Neural cell (in vitro differentiated cells): ENCODE data around the gene CFAP20DC. TPM values are rescaled to one million over a fixed set of nuclear protein-coding genes. Genes with fewer than 3 reads are reported as not detected.

Source experiments
- H2AFZ ChIP-seq: fragments of 200-600, 300-800 bp; sonication (generic), shearing (Covaris generic); 2 replicates; pipeline ENCODE4 v1.6.0; 2014; ENCODE audit warnings: low read depth, mild to moderate bottlenecking, antibody characterized with exemption, low read length, moderate library complexity
- H3F3A ChIP-seq: fragments of 200-600 bp; shearing (Covaris generic); 2 replicates; pipeline ENCODE4 v1.6.1; 2016; ENCODE audit warnings: mild to moderate bottlenecking, moderate library complexity, mixed read lengths, antibody characterized with exemption, low read length; ENCODE audit not compliant: insufficient read depth, poor library complexity, severe bottlenecking
- H3K27ac ChIP-seq: fragments of 200-600, 300-800 bp; sonication (generic), shearing (Covaris generic); 2 replicates; pipeline ENCODE4 v1.5.1; 2014; ENCODE audit warnings: mild to moderate bottlenecking, low read length, moderate library complexity
- H3K27me3 ChIP-seq: fragments of 300-800, 200-600 bp; sonication (generic), shearing (Covaris generic); 2 replicates; pipeline ENCODE4 v1.6.0; 2014; ENCODE audit warnings: mild to moderate bottlenecking, low read depth, low read length, moderate library complexity; ENCODE audit not compliant: insufficient read depth
- H3K36me3 ChIP-seq: fragments of 300-800, 200-600 bp; sonication (generic), shearing (Covaris generic); 2 replicates; pipeline ENCODE4 v1.5.1; 2014; ENCODE audit warnings: mild to moderate bottlenecking, antibody characterized with exemption, low read length, moderate library complexity; ENCODE audit not compliant: insufficient read depth
- H3K4me2 ChIP-seq: fragments of 300-800, 200-600 bp; sonication (generic), shearing (Covaris generic); 2 replicates; pipeline ENCODE4 v1.6.0; 2014; ENCODE audit warnings: mild to moderate bottlenecking, low read length
- H3K4me3 ChIP-seq: fragments of 300-800, 200-600 bp; sonication (generic), shearing (Covaris generic); 2 replicates; pipeline ENCODE4 v1.5.1; 2014; ENCODE audit warnings: mild to moderate bottlenecking, low read length, moderate library complexity
- H3K79me2 ChIP-seq: fragments of 200-600 bp; shearing (Covaris generic); replicated peaks from 2 replicates; pipeline ENCODE4 v1.6.0; 2014; ENCODE audit warnings: mild to moderate bottlenecking, low read length, moderate library complexity; ENCODE audit not compliant: insufficient read depth
- H3K9ac ChIP-seq: fragments of 300-800, 200-600 bp; sonication (generic), shearing (Covaris generic); 2 replicates; pipeline ENCODE4 v1.6.1; 2016; ENCODE audit warnings: mild to moderate bottlenecking, low read length, mixed read lengths
- H3K9me2 ChIP-seq: fragments of 200-600 bp; shearing (Covaris generic); 2 replicates; pipeline ENCODE4 v1.6.1; 2016; ENCODE audit warnings: mild to moderate bottlenecking, low read length, mixed read lengths; ENCODE audit not compliant: insufficient read depth
- H3K9me3 ChIP-seq: fragments of 200-600, 300-800 bp; sonication (generic), shearing (Covaris generic); 2 replicates; pipeline ENCODE4 v1.6.1; 2016; ENCODE audit warnings: mild to moderate bottlenecking, mixed run types, low read length, moderate library complexity, mixed read lengths
- H4K20me1 ChIP-seq: fragments of 200-600 bp; shearing (Covaris generic); 2 replicates; pipeline ENCODE4 v1.6.1; 2016; ENCODE audit warnings: mild to moderate bottlenecking, mixed run types; ENCODE audit not compliant: insufficient read depth
- CTCF ChIP-seq: fragments of 450-650 bp; IDR thresholded peaks from 2 replicates; pipeline ENCODE4 v1.5.1; 2014; ENCODE audit warnings: antibody characterized with exemption, mild to moderate bottlenecking, moderate library complexity; ENCODE audit not compliant: poor library complexity, severe bottlenecking
- EP300 ChIP-seq: fragments of 450-650 bp; conservative IDR thresholded peaks from 2 replicates; pipeline ENCODE4 v1.6.1; 2014; ENCODE audit warnings: antibody characterized with exemption, mild to moderate bottlenecking, moderate library complexity; ENCODE audit not compliant: poor library complexity, severe bottlenecking
- EZH2 ChIP-seq: fragments of 200-600, 300-800 bp; shearing (Covaris generic), sonication (generic); IDR thresholded peaks from 2 replicates; pipeline ENCODE4 v1.6.1; 2014; ENCODE audit warnings: antibody characterized with exemption, low read length, borderline replicate concordance, mild to moderate bottlenecking; ENCODE audit not compliant: insufficient read depth, poor library complexity, severe bottlenecking
- MXI1 ChIP-seq: fragments of 450-650 bp; conservative IDR thresholded peaks from 2 replicates; pipeline ENCODE4 v1.6.1; 2014; ENCODE audit warnings: antibody characterized with exemption, mild to moderate bottlenecking; ENCODE audit not compliant: poor library complexity, severe bottlenecking
- POLR2AphosphoS5 ChIP-seq: IDR thresholded peaks from 2 replicates; pipeline ENCODE4 v1.6.1; 2012
- RAD21 ChIP-seq: fragments of 450-650 bp; conservative IDR thresholded peaks from 2 replicates; pipeline ENCODE4 v1.6.1; 2014; ENCODE audit warnings: antibody characterized with exemption, mild to moderate bottlenecking, moderate library complexity
- SMC3 ChIP-seq: fragments of 450-650 bp; conservative IDR thresholded peaks from 2 replicates; pipeline ENCODE4 v1.6.1; 2014; ENCODE audit warnings: antibody characterized with exemption, mild to moderate bottlenecking, moderate library complexity; ENCODE audit not compliant: poor library complexity
- TAF1 ChIP-seq: IDR thresholded peaks from 2 replicates; pipeline ENCODE4 v1.6.1; 2012; ENCODE audit warnings: low read depth
- polyA plus RNA-seq: library from polyadenylated mRNA; depleted of rRNA; stranded (reverse); fragments of >200 nt; gene quantifications from 2 replicates; pipeline ENCODE4 v1.2.3, GENCODE V29; 2014
- TF ChIP-seq, protein P1 (sequence below): IDR thresholded peaks from 2 replicates; pipeline ENCODE4 v1.6.1; 2012; ENCODE audit warnings: borderline replicate concordance

CFAP20DC gene
- polyA plus RNA-seq, 1 donor from 2014 or later = not detected

DNA sequence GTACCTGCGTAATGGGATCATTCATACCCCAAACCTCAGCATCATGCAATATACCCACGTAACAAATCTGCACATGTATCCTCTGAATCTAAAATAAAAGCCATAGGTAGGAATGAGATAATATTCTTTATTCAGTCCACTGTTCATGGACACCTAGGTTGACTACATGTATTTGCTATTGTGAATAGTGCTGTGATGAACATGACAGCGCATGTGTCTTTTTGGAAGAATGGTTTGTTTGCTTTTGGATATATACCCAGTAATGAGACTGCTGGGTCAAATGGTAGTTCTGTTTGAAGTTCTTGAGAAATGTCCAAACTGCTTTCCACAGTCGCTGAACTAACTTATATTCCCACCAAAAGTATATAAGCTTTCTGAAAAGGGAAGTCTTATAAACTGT lies 265.4 kb downstream of the CFAP20DC start:
- Histone ChIP-seq H3F3A (no peaks in the 10 kb centered on the region), H3K36me3 (no peaks in the 10 kb centered on the region), H3K4me2 (no peak overlapping the region), H3K9me2 (no peaks in the 10 kb centered on the region), H3K9ac (no peak overlapping the region), H3K9me3 (no peaks in the 10 kb centered on the region), H3K27me3 (no peaks in the 10 kb centered on the region), H3K27ac (no peak overlapping the region), H2AFZ (no peak overlapping the region), H3K79me2 (no peaks in the 10 kb centered on the region), H4K20me1 (no peaks in the 10 kb centered on the region), H3K4me3 (no peak overlapping the region)
- no peak for TF ChIP-seq POLR2AphosphoS5
- no peak for TF ChIP-seq EP300
- no peak for TF ChIP-seq EZH2
- no peak for TF ChIP-seq SMC3
- TF ChIP-seq CTCF = no peak
- TF ChIP-seq RAD21 = no peak
- TF ChIP-seq, protein P1, sequence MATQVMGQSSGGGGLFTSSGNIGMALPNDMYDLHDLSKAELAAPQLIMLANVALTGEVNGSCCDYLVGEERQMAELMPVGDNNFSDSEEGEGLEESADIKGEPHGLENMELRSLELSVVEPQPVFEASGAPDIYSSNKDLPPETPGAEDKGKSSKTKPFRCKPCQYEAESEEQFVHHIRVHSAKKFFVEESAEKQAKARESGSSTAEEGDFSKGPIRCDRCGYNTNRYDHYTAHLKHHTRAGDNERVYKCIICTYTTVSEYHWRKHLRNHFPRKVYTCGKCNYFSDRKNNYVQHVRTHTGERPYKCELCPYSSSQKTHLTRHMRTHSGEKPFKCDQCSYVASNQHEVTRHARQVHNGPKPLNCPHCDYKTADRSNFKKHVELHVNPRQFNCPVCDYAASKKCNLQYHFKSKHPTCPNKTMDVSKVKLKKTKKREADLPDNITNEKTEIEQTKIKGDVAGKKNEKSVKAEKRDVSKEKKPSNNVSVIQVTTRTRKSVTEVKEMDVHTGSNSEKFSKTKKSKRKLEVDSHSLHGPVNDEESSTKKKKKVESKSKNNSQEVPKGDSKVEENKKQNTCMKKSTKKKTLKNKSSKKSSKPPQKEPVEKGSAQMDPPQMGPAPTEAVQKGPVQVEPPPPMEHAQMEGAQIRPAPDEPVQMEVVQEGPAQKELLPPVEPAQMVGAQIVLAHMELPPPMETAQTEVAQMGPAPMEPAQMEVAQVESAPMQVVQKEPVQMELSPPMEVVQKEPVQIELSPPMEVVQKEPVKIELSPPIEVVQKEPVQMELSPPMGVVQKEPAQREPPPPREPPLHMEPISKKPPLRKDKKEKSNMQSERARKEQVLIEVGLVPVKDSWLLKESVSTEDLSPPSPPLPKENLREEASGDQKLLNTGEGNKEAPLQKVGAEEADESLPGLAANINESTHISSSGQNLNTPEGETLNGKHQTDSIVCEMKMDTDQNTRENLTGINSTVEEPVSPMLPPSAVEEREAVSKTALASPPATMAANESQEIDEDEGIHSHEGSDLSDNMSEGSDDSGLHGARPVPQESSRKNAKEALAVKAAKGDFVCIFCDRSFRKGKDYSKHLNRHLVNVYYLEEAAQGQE = no peak
- TF ChIP-seq MXI1 = no peak
- no peak for TF ChIP-seq TAF1

DNA sequence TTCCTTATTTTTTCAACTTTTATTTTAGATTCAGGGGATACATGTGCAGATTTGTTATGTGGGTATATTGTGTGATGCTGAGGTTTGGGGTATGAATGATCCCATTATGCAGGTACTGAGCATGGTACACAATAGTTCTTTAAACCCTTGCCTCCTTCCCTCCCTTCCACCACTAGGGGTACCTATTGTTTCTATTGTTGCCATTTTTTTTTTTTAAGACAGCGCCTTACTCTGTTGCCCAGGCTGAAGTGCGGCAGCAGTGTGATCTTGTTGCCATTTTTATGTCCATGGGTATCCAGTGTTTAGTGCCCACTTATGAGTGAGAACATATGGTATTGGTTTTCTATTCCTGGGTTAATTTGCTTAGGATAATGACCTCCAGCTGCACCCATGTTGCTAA lies 266.0 kb downstream of the CFAP20DC start:
- Histone ChIP-seq H3K27me3 (no peaks in the 10 kb centered on the region), H3K36me3 (no peaks in the 10 kb centered on the region), H3K9ac (no peak overlapping the region), H2AFZ (no peak overlapping the region), H3K79me2 (no peaks in the 10 kb centered on the region), H3K9me3 (no peaks in the 10 kb centered on the region), H3K9me2 (no peaks in the 10 kb centered on the region), H3K27ac (no peak overlapping the region), H3K4me2 (no peak overlapping the region), H3K4me3 (no peak overlapping the region), H4K20me1 (no peaks in the 10 kb centered on the region), H3F3A (no peaks in the 10 kb centered on the region)
- TF ChIP-seq CTCF (no peak), MXI1 (no peak), RAD21 (no peak), POLR2AphosphoS5 (no peak), TAF1 (no peak), EZH2 (no peak), EP300 (no peak), SMC3 (no peak)
- TF ChIP-seq, protein P1 = no peak
